ENCODE results near the gene CCSER1.

GRCh38 chr4:91448668-91449330 lies 1321.6 kb downstream of the CCSER1 start:
- TF ChIP-seq CTCF (conservative IDR thresholded peaks at IDR 0.05; ENCODE audit: low read depth in 2 of 2) (no peak), POLR2AphosphoS5 (IDR thresholded peaks at IDR 0.05; ENCODE audit: low read depth) (no peak), REST (IDR thresholded peaks at IDR 0.05; ENCODE audit: unreplicated experiment) (no peak), EZH2 (IDR thresholded peaks at IDR 0.05; ENCODE audit: low read depth, unreplicated experiment) (no peak), ZNF331 (CRISPR knock-in tag; IDR thresholded peaks at IDR 0.05; ENCODE audit: low read depth) (no peak), ZNF114 (CRISPR knock-in tag; IDR thresholded peaks at IDR 0.05) (no peak), EZH2phosphoT487 (IDR thresholded peaks at IDR 0.05; ENCODE audit: unreplicated experiment) (no peak), JUNB (IDR thresholded peaks at IDR 0.05; ENCODE audit: unreplicated experiment) (no peak), STAT1 (IDR thresholded peaks at IDR 0.05; ENCODE audit: unreplicated experiment) (no peak), CREB1 (CRISPR knock-in tag; IDR thresholded peaks at IDR 0.05; ENCODE audit: low read depth) (no peak), NANOG (IDR thresholded peaks at IDR 0.05; ENCODE audit: borderline replicate concordance) (no peak), ZNF462 (CRISPR knock-in tag; IDR thresholded peaks at IDR 0.05) (no peak)
